ENCODE data around the gene MTRR. TPM values are rescaled to one million over a fixed set of nuclear protein-coding genes. Genes with fewer than 3 reads are reported as not detected.

MTRR gene
- total RNA-seq, 2 donors from 2014 or later = 34.5 to 64.6 TPM

- intact Hi-C loops (cut with DNase I) = loop anchor here (10.0 kb wide), 1 partner anchor 1086 kb away; no protein-coding TSS in a partner anchor
- peak within 1 kb of the TSS; percentile 44 to 76 for H3K27ac ChIP-seq
- no peaks in the 10 kb centered on the region for H3K9me3 ChIP-seq
- no peaks in the 10 kb centered on the region for H3K4me1 ChIP-seq (replicated peaks)
- WGBS = 1% methylated on average over 19 of the region's 76 CpGs
- DNase-seq (ENCODE audit: low spot score) = peak; percentile 62
- H3K36me3 ChIP-seq = no peaks in the 10 kb centered on the region
- peak within 1 kb of the TSS; percentile 37 to 61 for H3K4me3 ChIP-seq
- TF ChIP-seq POLR2AphosphoS5 (IDR thresholded peaks at IDR 0.05) (no peak), CTCF (IDR thresholded peaks at IDR 0.05) (peak in 2 of 4 experiments; percentile 42 to 53), POLR2A (IDR thresholded peaks at IDR 0.05) (no peak)
- H3K27me3 ChIP-seq (replicated peaks; ENCODE audit: insufficient read depth) = no peaks in the 10 kb centered on the region
Measured at GRCh38 chr5:7850395-7851239, 18.3 kb upstream of the MTRR start, which contains the start of gene CFAP90. CFAP90 (minus strand) TSS chr5:7851133; CDS start chr5:7851021, 112 bp downstream.

- Histone ChIP-seq H3K36me3 (no peaks in the 10 kb centered on the region), H3K27me3 (replicated peaks; ENCODE audit: insufficient read depth) (no peaks in the 10 kb centered on the region), H3K27ac (peak overlapping the region; percentile 41 to 44), H3K4me3 (peak overlapping the region; percentile 37 to 61), H3K9me3 (no peaks in the 10 kb centered on the region), H3K4me1 (replicated peaks) (no peaks in the 10 kb centered on the region)
- no peak for DNase-seq (ENCODE audit: low spot score)
- intact Hi-C loops (cut with DNase I) = loop anchor here (10.0 kb wide), 1 partner anchor 1086 kb away; no protein-coding TSS in a partner anchor
- TF ChIP-seq CTCF (IDR thresholded peaks at IDR 0.05) = no peak
- TF ChIP-seq POLR2AphosphoS5 (IDR thresholded peaks at IDR 0.05) = no peak
- TF ChIP-seq POLR2A (IDR thresholded peaks at IDR 0.05) = no peak
- 46% methylated on average over 16 of the region's 16 CpGs for WGBS
Measured at GRCh38 chr5:7851240-7851592, 17.7 kb upstream of the MTRR start.

GRCh38 chr5:7851617-7852289, 17.2 kb upstream of the MTRR start:
- no peak overlapping the region for H3K4me3 ChIP-seq
- intact Hi-C loops (cut with DNase I) = loop anchor here (10.0 kb wide), 1 partner anchor 1087 kb away; no protein-coding TSS in a partner anchor
- 49% methylated on average over 8 of the region's 8 CpGs for WGBS
- no peaks in the 10 kb centered on the region for H3K9me3 ChIP-seq
- peak overlapping the region; percentile 44 to 76 for H3K27ac ChIP-seq
- TF ChIP-seq POLR2AphosphoS5 (IDR thresholded peaks at IDR 0.05) (peak; percentile 87), POLR2A (IDR thresholded peaks at IDR 0.05) (no peak)
- no peaks in the 10 kb centered on the region for H3K36me3 ChIP-seq
- H3K4me1 ChIP-seq (replicated peaks) = no peaks in the 10 kb centered on the region
- no peaks in the 10 kb centered on the region for H3K27me3 ChIP-seq (replicated peaks; ENCODE audit: insufficient read depth)
- peak; percentile 79 for DNase-seq (ENCODE audit: low spot score)

- no peak overlapping the region for H3K4me3 ChIP-seq
- H3K4me1 ChIP-seq (replicated peaks) = no peaks in the 10 kb centered on the region
- no peak for DNase-seq (ENCODE audit: low spot score)
- no peak for TF ChIP-seq POLR2AphosphoS5 (IDR thresholded peaks at IDR 0.05)
- no peak for TF ChIP-seq CTCF (IDR thresholded peaks at IDR 0.05)
- TF ChIP-seq POLR2A (IDR thresholded peaks at IDR 0.05) = no peak
- H3K36me3 ChIP-seq = no peaks in the 10 kb centered on the region
- H3K27ac ChIP-seq = peak overlapping the region; percentile 44 to 76
- no peaks in the 10 kb centered on the region for H3K9me3 ChIP-seq
- WGBS = 77% methylated on average over 1 of the region's 1 CpG
- intact Hi-C loops (cut with DNase I) = loop anchor here (10.0 kb wide), 1 partner anchor 1088 kb away; no protein-coding TSS in a partner anchor
- no peaks in the 10 kb centered on the region for H3K27me3 ChIP-seq (replicated peaks; ENCODE audit: insufficient read depth)
Measured at GRCh38 chr5:7852542-7852941, 16.4 kb upstream of the MTRR start.

DNA sequence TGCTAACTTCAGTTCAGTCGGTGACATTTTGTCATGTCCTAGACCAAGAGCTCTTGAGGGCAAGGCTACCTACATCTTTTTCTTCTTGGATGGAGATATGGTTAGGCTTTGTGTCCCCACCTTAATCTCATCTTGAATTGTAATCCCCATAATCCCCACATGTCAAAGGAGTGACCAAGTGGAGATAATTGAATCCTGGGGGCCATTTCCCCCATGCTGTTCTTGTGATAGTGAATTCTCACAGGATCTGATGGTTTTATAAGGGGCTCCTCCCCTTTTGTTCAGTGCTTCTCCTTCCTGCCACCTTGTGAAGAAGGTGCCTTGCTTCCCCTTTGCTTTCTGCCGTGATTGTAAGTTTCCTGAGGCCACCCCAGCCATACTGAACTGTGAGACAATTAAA, 16.0 kb upstream of the MTRR start:
- intact Hi-C loops (cut with DNase I) = loop anchor here (10.0 kb wide), 1 partner anchor 1088 kb away; no protein-coding TSS in a partner anchor
- Histone ChIP-seq H3K9me3 (no peaks in the 10 kb centered on the region), H3K4me1 (replicated peaks) (no peaks in the 10 kb centered on the region), H3K27ac (no peak overlapping the region), H3K4me3 (no peak overlapping the region), H3K27me3 (replicated peaks; ENCODE audit: insufficient read depth) (no peaks in the 10 kb centered on the region), H3K36me3 (no peaks in the 10 kb centered on the region)
- 85% methylated on average over 2 of the region's 2 CpGs for WGBS
- TF ChIP-seq POLR2A (IDR thresholded peaks at IDR 0.05) (no peak), POLR2AphosphoS5 (IDR thresholded peaks at IDR 0.05) (no peak), CTCF (IDR thresholded peaks at IDR 0.05) (no peak)
- DNase-seq (ENCODE audit: low spot score) = no peak

Data from prostate gland (tissue), 2 donors.